ENCODE data around the gene PKP4. TPM values are rescaled to one million over a fixed set of nuclear protein-coding genes. Genes with fewer than 3 reads are reported as not detected.

Gene PKP4
- total and polyA plus RNA-seq, 9 donors = 22.8 to 31.1 (median 24.8) TPM

- WGBS (ENCODE audit: insufficient coverage) = 80% methylated on average over 2 of the region's 3 CpGs
- DNase-seq = peak; percentile 77
- Histone ChIP-seq H3K4me1 (ENCODE audit: control insufficient read depth, insufficient read depth, low read length) (peaks cover 3% of the 10 kb centered on the region), H3K27ac (ENCODE audit: low read length) (peak overlapping the region; percentile 43), H3K27me3 (ENCODE audit: control insufficient read depth, insufficient read depth, low read length) (no peaks in the 10 kb centered on the region), H3K9me3 (replicated peaks; ENCODE audit: control insufficient read depth, low read depth, low read length) (no peaks in the 10 kb centered on the region), H3K4me3 (ENCODE audit: low read length) (no peak overlapping the region), H3K36me3 (ENCODE audit: control insufficient read depth, insufficient read depth, low read length) (no peaks in the 10 kb centered on the region)
Observed at GRCh38 chr2:158539176-158540005, 82.6 kb downstream of the PKP4 start.

- Histone ChIP-seq H3K4me3 (ENCODE audit: low read length) (no peak overlapping the region), H3K4me1 (ENCODE audit: control insufficient read depth, insufficient read depth, low read length) (peaks cover 3% of the 10 kb centered on the region), H3K27ac (ENCODE audit: low read length) (no peak overlapping the region), H3K27me3 (ENCODE audit: control insufficient read depth, insufficient read depth, low read length) (no peaks in the 10 kb centered on the region), H3K36me3 (ENCODE audit: control insufficient read depth, insufficient read depth, low read length) (no peaks in the 10 kb centered on the region), H3K9me3 (replicated peaks; ENCODE audit: control insufficient read depth, low read depth, low read length) (no peaks in the 10 kb centered on the region)
- DNase-seq = no peak
- WGBS (ENCODE audit: insufficient coverage) = 100% methylated on average over 1 of the region's 1 CpG
Observed at GRCh38 chr2:158542577-158542976, 85.8 kb downstream of the PKP4 start.

GRCh38 chr2:158543957-158544356, 87.2 kb downstream of the PKP4 start:
- Histone ChIP-seq H3K27me3 (ENCODE audit: control insufficient read depth, insufficient read depth, low read length) (no peaks in the 10 kb centered on the region), H3K27ac (ENCODE audit: low read length) (no peak overlapping the region), H3K36me3 (ENCODE audit: control insufficient read depth, insufficient read depth, low read length) (peaks cover 6% of the 10 kb centered on the region), H3K9me3 (replicated peaks; ENCODE audit: control insufficient read depth, low read depth, low read length) (no peaks in the 10 kb centered on the region), H3K4me1 (ENCODE audit: control insufficient read depth, insufficient read depth, low read length) (peaks cover 3% of the 10 kb centered on the region), H3K4me3 (ENCODE audit: low read length) (no peak overlapping the region)
- no peak for DNase-seq
- no CpG with 5 or more reads among the region's 2 CpGs for WGBS (ENCODE audit: insufficient coverage)

GRCh38 chr2:158544998-158545397, 88.2 kb downstream of the PKP4 start:
- H3K4me3 ChIP-seq (ENCODE audit: low read length) = no peak overlapping the region
- H3K27ac ChIP-seq (ENCODE audit: low read length) = no peak overlapping the region
- H3K27me3 ChIP-seq (ENCODE audit: control insufficient read depth, insufficient read depth, low read length) = no peaks in the 10 kb centered on the region
- WGBS (ENCODE audit: insufficient coverage) = 80% methylated on average over 1 of the region's 1 CpG
- peaks cover 7% of the 10 kb centered on the region for H3K36me3 ChIP-seq (ENCODE audit: control insufficient read depth, insufficient read depth, low read length)
- H3K9me3 ChIP-seq (replicated peaks; ENCODE audit: control insufficient read depth, low read depth, low read length) = no peaks in the 10 kb centered on the region
- no peak for DNase-seq
- H3K4me1 ChIP-seq (ENCODE audit: control insufficient read depth, insufficient read depth, low read length) = no peaks in the 10 kb centered on the region

- Histone ChIP-seq H3K36me3 (ENCODE audit: control insufficient read depth, insufficient read depth, low read length) (peaks cover 7% of the 10 kb centered on the region), H3K27me3 (ENCODE audit: control insufficient read depth, insufficient read depth, low read length) (no peaks in the 10 kb centered on the region), H3K4me3 (ENCODE audit: low read length) (no peak overlapping the region), H3K9me3 (replicated peaks; ENCODE audit: control insufficient read depth, low read depth, low read length) (no peaks in the 10 kb centered on the region), H3K27ac (ENCODE audit: low read length) (no peak overlapping the region), H3K4me1 (ENCODE audit: control insufficient read depth, insufficient read depth, low read length) (no peaks in the 10 kb centered on the region)
- 89% methylated on average over 1 of the region's 2 CpGs for WGBS (ENCODE audit: insufficient coverage)
- no peak for DNase-seq
Observed at GRCh38 chr2:158546412-158547144, 89.8 kb downstream of the PKP4 start.

GRCh38 chr2:158553257-158553656, 96.5 kb downstream of the PKP4 start:
- Histone ChIP-seq H3K4me1 (ENCODE audit: control insufficient read depth, insufficient read depth, low read length) (no peaks in the 10 kb centered on the region), H3K36me3 (ENCODE audit: control insufficient read depth, insufficient read depth, low read length) (peaks cover 7% of the 10 kb centered on the region), H3K9me3 (replicated peaks; ENCODE audit: control insufficient read depth, low read depth, low read length) (no peaks in the 10 kb centered on the region), H3K27me3 (ENCODE audit: control insufficient read depth, insufficient read depth, low read length) (no peaks in the 10 kb centered on the region), H3K4me3 (ENCODE audit: low read length) (no peak overlapping the region), H3K27ac (ENCODE audit: low read length) (no peak overlapping the region)
- DNase-seq = no peak
- 100% methylated on average over 2 of the region's 3 CpGs for WGBS (ENCODE audit: insufficient coverage)

GRCh38 chr2:158554996-158555395, 98.2 kb downstream of the PKP4 start:
- Histone ChIP-seq H3K27me3 (ENCODE audit: control insufficient read depth, insufficient read depth, low read length) (no peaks in the 10 kb centered on the region), H3K36me3 (ENCODE audit: control insufficient read depth, insufficient read depth, low read length) (no peaks in the 10 kb centered on the region), H3K4me1 (ENCODE audit: control insufficient read depth, insufficient read depth, low read length) (no peaks in the 10 kb centered on the region), H3K27ac (ENCODE audit: low read length) (no peak overlapping the region), H3K9me3 (replicated peaks; ENCODE audit: control insufficient read depth, low read depth, low read length) (no peaks in the 10 kb centered on the region), H3K4me3 (ENCODE audit: low read length) (no peak overlapping the region)
- no CpG with 5 or more reads among the region's 1 CpG for WGBS (ENCODE audit: insufficient coverage)
- no peak for DNase-seq

GRCh38 chr2:158556124-158556523, 99.4 kb downstream of the PKP4 start:
- WGBS (ENCODE audit: insufficient coverage) = no CpG with 5 or more reads among the region's 3 CpGs
- Histone ChIP-seq H3K4me3 (ENCODE audit: low read length) (no peak overlapping the region), H3K36me3 (ENCODE audit: control insufficient read depth, insufficient read depth, low read length) (no peaks in the 10 kb centered on the region), H3K27ac (ENCODE audit: low read length) (no peak overlapping the region), H3K4me1 (ENCODE audit: control insufficient read depth, insufficient read depth, low read length) (no peaks in the 10 kb centered on the region), H3K27me3 (ENCODE audit: control insufficient read depth, insufficient read depth, low read length) (no peaks in the 10 kb centered on the region), H3K9me3 (replicated peaks; ENCODE audit: control insufficient read depth, low read depth, low read length) (no peaks in the 10 kb centered on the region)
- no peak for DNase-seq

GRCh38 chr2:158557752-158558151, 101.0 kb downstream of the PKP4 start:
- 85% methylated on average over 2 of the region's 2 CpGs for WGBS (ENCODE audit: insufficient coverage)
- H3K4me3 ChIP-seq (ENCODE audit: low read length) = no peak overlapping the region
- no peak overlapping the region for H3K27ac ChIP-seq (ENCODE audit: low read length)
- DNase-seq = no peak
- no peaks in the 10 kb centered on the region for H3K27me3 ChIP-seq (ENCODE audit: control insufficient read depth, insufficient read depth, low read length)
- no peaks in the 10 kb centered on the region for H3K4me1 ChIP-seq (ENCODE audit: control insufficient read depth, insufficient read depth, low read length)
- no peaks in the 10 kb centered on the region for H3K9me3 ChIP-seq (replicated peaks; ENCODE audit: control insufficient read depth, low read depth, low read length)
- H3K36me3 ChIP-seq (ENCODE audit: control insufficient read depth, insufficient read depth, low read length) = no peaks in the 10 kb centered on the region

GRCh38 chr2:158559252-158559651, 102.5 kb downstream of the PKP4 start:
- 100% methylated on average over 1 of the region's 4 CpGs for WGBS (ENCODE audit: insufficient coverage)
- H3K27me3 ChIP-seq (ENCODE audit: control insufficient read depth, insufficient read depth, low read length) = no peaks in the 10 kb centered on the region
- no peaks in the 10 kb centered on the region for H3K4me1 ChIP-seq (ENCODE audit: control insufficient read depth, insufficient read depth, low read length)
- H3K4me3 ChIP-seq (ENCODE audit: low read length) = no peak overlapping the region
- no peaks in the 10 kb centered on the region for H3K9me3 ChIP-seq (replicated peaks; ENCODE audit: control insufficient read depth, low read depth, low read length)
- DNase-seq = no peak
- no peak overlapping the region for H3K27ac ChIP-seq (ENCODE audit: low read length)
- no peaks in the 10 kb centered on the region for H3K36me3 ChIP-seq (ENCODE audit: control insufficient read depth, insufficient read depth, low read length)

Data from muscle of leg (tissue), 11 donors.